DOHH2 (cell line): ENCODE measurements around the gene MEOX2.

Experiments used
- H3F3A ChIP-seq: fragments of 200-600 bp; sonication (generic), shearing (Covaris generic); 2 replicates; pipeline ENCODE4 v1.6.0; 2016; ENCODE audit warnings: antibody characterized with exemption, mild to moderate bottlenecking; ENCODE audit not compliant: control insufficient read depth, insufficient read depth
- H3K27ac ChIP-seq: fragments of 200-600 bp; sonication (generic); 2 replicates; pipeline ENCODE4 v1.5.1; 2014; ENCODE audit warnings: low read depth, mild to moderate bottlenecking, low read length, moderate library complexity
- H3K27me3 ChIP-seq: fragments of 200-600 bp; sonication (generic); 2 replicates; pipeline ENCODE4 v1.6.1; 2014; ENCODE audit warnings: mild to moderate bottlenecking, low read length, mixed read lengths; ENCODE audit not compliant: control insufficient read depth
- H3K36me3 ChIP-seq: fragments of 200-600 bp; sonication (generic); 2 replicates; pipeline ENCODE4 v1.6.1; 2014; ENCODE audit warnings: mild to moderate bottlenecking, low read length, moderate library complexity, mixed read lengths; ENCODE audit not compliant: control insufficient read depth
- H3K4me1 ChIP-seq: fragments of 200-600 bp; sonication (generic); 2 replicates; pipeline ENCODE4 v1.6.1; 2014; ENCODE audit warnings: mild to moderate bottlenecking, low read length, mixed read lengths; ENCODE audit not compliant: control insufficient read depth
- H3K4me2 ChIP-seq: fragments of 200-600 bp; sonication (generic); 2 replicates; pipeline ENCODE4 v1.6.0; 2014; ENCODE audit warnings: mild to moderate bottlenecking, low read length, moderate library complexity
- H3K4me3 ChIP-seq: fragments of 200-600 bp; sonication (generic); 2 replicates; pipeline ENCODE4 v1.5.1; 2014; ENCODE audit warnings: mild to moderate bottlenecking, low read length, mixed read lengths
- H3K79me2 ChIP-seq: fragments of 200-600 bp; sonication (generic); 2 replicates; pipeline ENCODE4 v1.6.1; 2014; ENCODE audit warnings: mild to moderate bottlenecking, low read length, mixed read lengths; ENCODE audit not compliant: control insufficient read depth
- H3K9me2 ChIP-seq: fragments of 200-600 bp; sonication (generic); replicated peaks from 2 replicates; pipeline ENCODE4 v1.6.1; 2014; ENCODE audit warnings: mild to moderate bottlenecking, low read length, mixed read lengths; ENCODE audit not compliant: control insufficient read depth
- H3K9me3 ChIP-seq: fragments of 200-600 bp; sonication (generic); 2 replicates; pipeline ENCODE4 v1.6.1; 2014; ENCODE audit warnings: antibody characterized with exemption, low read length, mixed read lengths; ENCODE audit not compliant: control insufficient read depth, insufficient read depth
- H4K20me1 ChIP-seq: fragments of 200-600 bp; sonication (generic); 2 replicates; pipeline ENCODE4 v1.6.0; 2014; ENCODE audit warnings: low read depth, mild to moderate bottlenecking, antibody characterized with exemption, low read length, moderate library complexity; ENCODE audit not compliant: control insufficient read depth, insufficient read depth
- CTCF ChIP-seq: fragments of 200-600 bp; sonication (generic); IDR thresholded peaks from one replicate; pipeline ENCODE4 v1.5.1; 2014; ENCODE audit warnings: antibody characterized with exemption, mild to moderate bottlenecking, low read depth, low read length; ENCODE audit not compliant: poor library complexity, severe bottlenecking
- EZH2phosphoT487 ChIP-seq: fragments of 200-600 bp; sonication (generic); IDR thresholded peaks from 2 replicates; pipeline ENCODE4 v1.6.1; 2017; ENCODE audit warnings: borderline replicate concordance, mild to moderate bottlenecking, antibody characterized with exemption, low read length, moderate library complexity, mixed read lengths

Gene MEOX2

DNA sequence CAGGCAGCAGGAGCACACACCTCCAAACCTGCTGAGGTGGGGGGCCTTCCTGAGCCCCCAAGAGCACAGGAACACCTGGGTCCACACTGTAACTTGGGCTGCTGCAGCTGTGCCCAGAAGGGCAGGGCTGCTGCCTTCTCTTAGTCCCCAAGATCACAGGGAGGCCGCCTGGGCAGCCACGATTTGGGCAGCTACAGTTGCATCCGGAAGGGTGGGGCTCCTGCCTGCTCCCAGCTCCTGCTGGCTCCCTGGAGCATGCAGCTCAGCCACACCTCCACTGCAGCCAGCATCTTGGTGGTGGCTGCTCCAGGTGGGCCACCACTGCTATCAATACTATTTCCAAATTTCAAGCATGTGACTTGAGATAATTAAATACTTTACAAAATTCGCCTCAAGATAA is 86.2 kb downstream of the MEOX2 start:
- H4K20me1 ChIP-seq = no peaks in the 10 kb centered on the region
- no peaks in the 10 kb centered on the region for H3K79me2 ChIP-seq

DNA sequence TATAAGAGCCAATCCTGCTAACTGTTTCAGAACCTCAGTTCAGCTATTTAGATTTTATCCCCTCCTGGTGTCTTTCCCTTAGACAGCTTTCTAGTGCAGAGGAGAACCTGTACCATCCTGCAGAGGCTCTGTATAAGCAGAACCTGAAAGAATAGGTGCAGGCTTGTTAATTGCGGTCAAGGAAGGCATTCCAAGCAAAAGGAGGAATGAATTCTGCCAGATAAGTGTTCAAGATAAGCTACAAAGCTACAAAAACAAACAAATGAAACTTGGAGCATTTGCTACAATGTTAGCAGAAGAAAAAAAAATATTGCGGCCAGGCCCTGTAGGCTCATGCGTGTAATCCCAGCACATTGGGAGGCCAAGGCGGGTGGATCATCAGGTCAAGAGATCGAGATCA is 92.0 kb downstream of the MEOX2 start:
- no peak for TF ChIP-seq EZH2phosphoT487
- TF ChIP-seq CTCF = no peak

More for the DNA sequence above, 86.2 kb downstream of the MEOX2 start:
- Histone ChIP-seq H3K27me3 (no peaks in the 10 kb centered on the region), H3K9me2 (no peaks in the 10 kb centered on the region), H3K9me3 (peaks cover 13% of the 10 kb centered on the region; the same call in 1 of the 2 replicates), H3K27ac (no peak overlapping the region), H3F3A (no peaks in the 10 kb centered on the region), H3K4me3 (no peak overlapping the region), H3K36me3 (no peaks in the 10 kb centered on the region), H3K4me2 (no peak overlapping the region), H3K4me1 (no peaks in the 10 kb centered on the region)
- TF ChIP-seq CTCF (no peak), EZH2phosphoT487 (no peak)

DNA sequence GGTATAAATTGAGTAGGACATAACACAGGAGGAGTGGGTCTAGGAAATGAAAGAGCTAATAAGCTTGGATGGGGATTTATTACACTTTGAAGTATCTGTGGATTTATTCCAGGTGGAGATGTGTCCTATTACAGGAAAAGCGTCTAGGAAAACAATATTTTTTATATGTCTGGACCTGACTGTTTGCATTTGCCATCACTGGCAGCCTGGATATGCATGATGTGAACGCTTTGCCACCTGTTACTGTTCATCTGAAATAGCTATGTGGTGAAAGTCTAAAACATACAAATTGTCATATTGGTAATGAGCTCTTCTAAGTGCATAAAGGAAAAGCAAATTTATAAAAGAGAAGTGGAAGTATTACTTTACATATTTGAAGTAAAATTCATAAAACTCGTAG is 93.1 kb downstream of the MEOX2 start:
- H3K79me2 ChIP-seq = no peaks in the 10 kb centered on the region
- no peak overlapping the region for H3K27ac ChIP-seq
- TF ChIP-seq EZH2phosphoT487 = no peak
- no peak for TF ChIP-seq CTCF
- H3K9me2 ChIP-seq = no peaks in the 10 kb centered on the region
- no peaks in the 10 kb centered on the region for H3K27me3 ChIP-seq
- H3K9me3 ChIP-seq = no peaks in the 10 kb centered on the region
- H3K4me1 ChIP-seq = no peaks in the 10 kb centered on the region
- no peaks in the 10 kb centered on the region for H3F3A ChIP-seq
- no peaks in the 10 kb centered on the region for H3K36me3 ChIP-seq
- no peak overlapping the region for H3K4me3 ChIP-seq
- no peak overlapping the region for H3K4me2 ChIP-seq
- H4K20me1 ChIP-seq = no peaks in the 10 kb centered on the region

More for the DNA sequence above, 92.0 kb downstream of the MEOX2 start:
- Histone ChIP-seq H3K27me3 (no peaks in the 10 kb centered on the region), H3F3A (no peaks in the 10 kb centered on the region), H3K4me1 (no peaks in the 10 kb centered on the region), H3K27ac (no peak overlapping the region), H3K9me2 (no peaks in the 10 kb centered on the region), H3K36me3 (no peaks in the 10 kb centered on the region), H3K4me3 (no peak overlapping the region), H3K4me2 (no peak overlapping the region), H4K20me1 (no peaks in the 10 kb centered on the region), H3K9me3 (peaks cover 7% of the 10 kb centered on the region; the same call in 1 of the 2 replicates), H3K79me2 (no peaks in the 10 kb centered on the region)
